CD1c-positive myeloid dendritic cell (primary cell): ENCODE measurements around the gene PIPOX.

Experiments
- DNase-seq: peaks from one replicate; pipeline ENCODE4 v3.0.0-alpha.2; 2016; ENCODE audit errors: extremely low spot score

PIPOX gene

GRCh38 chr17:29099527-29099926 lies 56.6 kb downstream of the PIPOX start:
- no peak for DNase-seq

- DNase-seq: no peak
These were observed 57.4 kb downstream of the PIPOX start for GRCh38 chr17:29100296-29100695.

- no peak for DNase-seq
These were observed 59.1 kb downstream of the PIPOX start for GRCh38 chr17:29102046-29102445.

GRCh38 chr17:29102741-29103181 lies 59.8 kb downstream of the PIPOX start:
- DNase-seq: no peak

- DNase-seq: no peak
These were observed 60.4 kb downstream of the PIPOX start for GRCh38 chr17:29103341-29103740.
